Sigmoid colon (tissue), 7 donors: ENCODE results near the gene TAOK2. TPM values are rescaled to one million over a fixed set of nuclear protein-coding genes. Genes with fewer than 3 reads are reported as not detected.

ENCODE experiments used
- DNase-seq: peaks from one replicate; pipeline ENCODE4 v3.0.0-alpha.2; 2019
- H3K27ac ChIP-seq, 4 donors: fragments of 200-600 bp; sonication (generic); one replicate each; pipeline ENCODE4 v1.5.1; 2016 to 2019; ENCODE audit warnings: mild to moderate bottlenecking in 1 of 4
- H3K27me3 ChIP-seq, 3 donors: fragments of 200-600 bp; sonication (generic); one replicate each; pipeline ENCODE4 v1.5.1; 2019; ENCODE audit warnings: mild to moderate bottlenecking in 1 of 3
- H3K36me3 ChIP-seq, 4 donors: fragments of 200-600 bp; sonication (generic); one replicate each; pipeline ENCODE4 v1.5.1; 2016 to 2019
- H3K4me1 ChIP-seq, 4 donors: fragments of 200-600 bp; sonication (generic); one replicate each; pipeline ENCODE4 v1.5.1; 2017 to 2019
- H3K4me3 ChIP-seq, 4 donors: fragments of 200-600 bp; sonication (generic); one replicate each; pipeline ENCODE4 v1.5.1; 2017 to 2019; ENCODE audit warnings: mild to moderate bottlenecking in 2 of 4, moderate library complexity in 1 of 4
- H3K9me3 ChIP-seq, 4 donors: fragments of 200-600 bp in 3 of 4; sonication (generic) in 3 of 4; one replicate each; pipeline versions ENCODE4 v1.5.1 to v1.6.1; 2013 to 2019
- CTCF ChIP-seq, 4 experiments: fragments of 450-650 bp in 3 of 4; fragments of 200-600 bp in 1 of 4; IDR thresholded peaks; one replicate each; pipeline ENCODE4 v1.5.1; 2016 to 2019; ENCODE audit warnings: antibody characterized with exemption in 4 of 4, mild to moderate bottlenecking in 3 of 4, moderate library complexity in 2 of 4
- EP300 ChIP-seq, 4 donors: sonication (generic); formaldehyde crosslinking; IDR thresholded peaks; one replicate each; pipeline ENCODE4 v1.6.1; 2017; ENCODE audit warnings: antibody characterized with exemption in 4 of 4
- POLR2A ChIP-seq, 2 donors: fragments of 450-650 bp; IDR thresholded peaks; one replicate each; pipeline ENCODE4 v1.6.1; 2016; ENCODE audit warnings: antibody characterized with exemption in 2 of 2, mild to moderate bottlenecking in 2 of 2, moderate library complexity in 2 of 2
- POLR2AphosphoS5 ChIP-seq, 4 donors: sonication (generic); formaldehyde crosslinking; IDR thresholded peaks; one replicate each; pipeline ENCODE4 v1.6.1; 2017; ENCODE audit warnings: antibody characterized with exemption in 4 of 4
- WGBS, 2 donors: extraction: QIAGEN DNeasy Blood & Tissue Kit; methylation state at CpG; one replicate each; pipeline ENCODE4 v1.1.7; 2013; 5-methylcytosine and 5-hydroxymethylcytosine counted together
- intact Hi-C: fragments of 100-400 bp; cut with DNase I; formaldehyde crosslinking; loops from one replicate; pipeline ENCODE4 v1.15.1; 2023
- polyA plus RNA-seq, 3 donors: library from polyadenylated mRNA; stranded (reverse); fragments of 200-250 nt; gene quantifications; one replicate each; pipeline ENCODE4 v1.2.3, GENCODE V29; 2013
- total RNA-seq, 4 donors: library from RNA; depleted of rRNA; stranded (reverse); fragments of >200 nt; gene quantifications; one replicate each; pipeline ENCODE4 v1.1.0, GENCODE V29; 2016
- donor health status: healthy with polysubstance abuse.
- donor health status: Bipolar disorder and iron deficiency.
- donor health status: healthy.

TAOK2 gene
- total and polyA plus RNA-seq, 7 donors: 9.0 to 42.2 (median 28.2) TPM

GRCh38 chr16:30000735-30001631, 27.3 kb downstream of the TAOK2 start:
- Histone ChIP-seq H3K27ac (no peak overlapping the region), H3K9me3 (no peaks in the 10 kb centered on the region), H3K27me3 (no peaks in the 10 kb centered on the region), H3K4me3 (no peak overlapping the region), H3K4me1 (peaks cover 0 to 21% (median 19%) of the 10 kb centered on the region in 4 donors), H3K36me3 (peaks cover 0 to 53% (median 9%) of the 10 kb centered on the region in 4 donors)
- WGBS, 2 donors: 86 to 88% methylated on average over 33 of the region's 33 CpGs
- DNase-seq: no peak
- intact Hi-C loops: no loop called here
- TF ChIP-seq EP300 (IDR thresholded peaks at IDR 0.05): no peak
- TF ChIP-seq POLR2AphosphoS5 (IDR thresholded peaks at IDR 0.05): no peak
- no peak for TF ChIP-seq CTCF (IDR thresholded peaks at IDR 0.05)
- no peak for TF ChIP-seq POLR2A (IDR thresholded peaks at IDR 0.05)

- Histone ChIP-seq H3K27me3 (no peaks in the 10 kb centered on the region), H3K36me3 (peaks cover 0 to 48% (median 9%) of the 10 kb centered on the region in 4 donors), H3K9me3 (no peaks in the 10 kb centered on the region), H3K4me1 (peaks cover 0 to 9% (median 6%) of the 10 kb centered on the region in 4 donors), H3K27ac (no peak overlapping the region), H3K4me3 (no peak overlapping the region)
- intact Hi-C loops: no loop called here
- WGBS, 2 donors: 90 to 92% methylated on average over 19 of the region's 19 CpGs
- no peak for TF ChIP-seq POLR2A (IDR thresholded peaks at IDR 0.05)
- TF ChIP-seq POLR2AphosphoS5 (IDR thresholded peaks at IDR 0.05): no peak
- no peak for DNase-seq
These were observed 29.1 kb downstream of the TAOK2 start for GRCh38 chr16:30002614-30003346.

GRCh38 chr16:30003670-30004423, 30.2 kb downstream of the TAOK2 start:
- Histone ChIP-seq H3K9me3 (no peaks in the 10 kb centered on the region), H3K27ac (no peak overlapping the region), H3K27me3 (peaks cover 0 to 6% (median under 1%) of the 10 kb centered on the region in 3 donors), H3K4me1 (peaks cover 0 to 9% (median 6%) of the 10 kb centered on the region in 4 donors), H3K36me3 (peaks cover 0 to 41% (median 7%) of the 10 kb centered on the region in 4 donors), H3K4me3 (no peak overlapping the region)
- intact Hi-C loops: no loop called here
- DNase-seq: no peak
- WGBS, 2 donors: 86 to 88% methylated on average over 17 of the region's 17 CpGs
- TF ChIP-seq POLR2AphosphoS5 (IDR thresholded peaks at IDR 0.05): no peak
- no peak for TF ChIP-seq POLR2A (IDR thresholded peaks at IDR 0.05)
- no peak for TF ChIP-seq EP300 (IDR thresholded peaks at IDR 0.05)
- no peak for TF ChIP-seq CTCF (IDR thresholded peaks at IDR 0.05)

- peaks cover 0 to 9% (median 6%) of the 10 kb centered on the region in 4 donors for H3K4me1 ChIP-seq
- H3K4me3 ChIP-seq: no peak overlapping the region
- DNase-seq: no peak
- peaks cover 0 to 36% (median 7%) of the 10 kb centered on the region in 4 donors for H3K36me3 ChIP-seq
- peaks cover 0 to 12% (median 6%) of the 10 kb centered on the region in 3 donors for H3K27me3 ChIP-seq
- TF ChIP-seq CTCF (IDR thresholded peaks at IDR 0.05) (no peak), POLR2A (IDR thresholded peaks at IDR 0.05) (no peak), EP300 (IDR thresholded peaks at IDR 0.05) (no peak), POLR2AphosphoS5 (IDR thresholded peaks at IDR 0.05) (no peak)
- intact Hi-C loops: no loop called here
- 61 to 69% methylated on average over 19 of the region's 19 CpGs for WGBS, 2 donors
- no peaks in the 10 kb centered on the region for H3K9me3 ChIP-seq
- H3K27ac ChIP-seq: no peak overlapping the region
These were observed 30.7 kb downstream of the TAOK2 start for GRCh38 chr16:30004424-30004776.
